ENCODE measurements around the gene C1orf122.
"Not testable (repeated sequence)": the region's sequence is repeated elsewhere in the genome, so short reads cannot be mapped to it uniquely, and the experiment has no call there.

The C1orf122 gene

GRCh38 chr1:37807555-37808368 is at the start of gene C1orf122, which contains the start of gene YRDC:
Gene C1orf122, plus strand, starts transcription at chr1:37807790. Its CDS starts 615 bp downstream, at chr1:37808405.
Gene YRDC, minus strand, starts transcription at chr1:37808208. Its CDS starts 28 bp downstream, at chr1:37808180.
- DNase-seq (ENCODE audit: low read depth in 2 of 3, low spot score in 2 of 3): peak; percentile 83 to 88 (median 86)

GRCh38 chr1:37759451-37759850 is 48.1 kb upstream of the C1orf122 start:
- DNase-seq (ENCODE audit: low read depth in 2 of 3, low spot score in 2 of 3): no peak

- no peak for DNase-seq (ENCODE audit: low read depth in 2 of 3, low spot score in 2 of 3)
Observed at GRCh38 chr1:37761416-37762095, 46.0 kb upstream of the C1orf122 start.

GRCh38 chr1:37762516-37762915 is 45.1 kb upstream of the C1orf122 start:
- DNase-seq (ENCODE audit: low read depth in 2 of 3, low spot score in 2 of 3): no peak

GRCh38 chr1:37763791-37764413 is 43.7 kb upstream of the C1orf122 start:
- DNase-seq (ENCODE audit: low read depth in 2 of 3, low spot score in 2 of 3): no peak

GRCh38 chr1:37764414-37764825 is 43.2 kb upstream of the C1orf122 start:
- DNase-seq (ENCODE audit: low read depth in 2 of 3, low spot score in 2 of 3): peak in 1 of 3 experiments; percentile 47

- DNase-seq (ENCODE audit: low read depth in 2 of 3, low spot score in 2 of 3): no peak
Observed at GRCh38 chr1:37764888-37765441, 42.6 kb upstream of the C1orf122 start, which contains the start of gene EPHA10. Gene EPHA10, minus strand, starts transcription at chr1:37765120. Its CDS starts 54 bp downstream, at chr1:37765066.

- no peak for DNase-seq (ENCODE audit: low read depth in 2 of 3, low spot score in 2 of 3)
Observed at GRCh38 chr1:37765916-37766664, 41.5 kb upstream of the C1orf122 start.

GRCh38 chr1:37767488-37767887 is 40.1 kb upstream of the C1orf122 start:
- DNase-seq (ENCODE audit: low read depth in 2 of 3, low spot score in 2 of 3): no peak

- not testable (repeated sequence) for DNase-seq (ENCODE audit: low read depth in 2 of 3, low spot score in 2 of 3)
Observed at GRCh38 chr1:37771440-37771839, 36.1 kb upstream of the C1orf122 start.

- DNase-seq (ENCODE audit: low read depth in 2 of 3, low spot score in 2 of 3): no peak
Observed at GRCh38 chr1:37776946-37777516, 30.6 kb upstream of the C1orf122 start.

GRCh38 chr1:37778654-37779053 is 28.9 kb upstream of the C1orf122 start:
- DNase-seq (ENCODE audit: low read depth in 2 of 3, low spot score in 2 of 3): no peak

- DNase-seq (ENCODE audit: low read depth in 2 of 3, low spot score in 2 of 3): no peak
Observed at GRCh38 chr1:37782491-37782890, 25.1 kb upstream of the C1orf122 start.

GRCh38 chr1:37792943-37793686 is 14.5 kb upstream of the C1orf122 start:
- DNase-seq (ENCODE audit: low read depth in 2 of 3, low spot score in 2 of 3): no peak

GRCh38 chr1:37793773-37794371 is 13.7 kb upstream of the C1orf122 start, which contains the start of gene MANEAL:
Gene MANEAL, plus strand, starts transcription at chr1:37793847. Its CDS starts 336 bp downstream, at chr1:37794183.
- no peak for DNase-seq (ENCODE audit: low read depth in 2 of 3, low spot score in 2 of 3)

- DNase-seq (ENCODE audit: low read depth in 2 of 3, low spot score in 2 of 3): no peak
Observed at GRCh38 chr1:37794372-37795339, 12.9 kb upstream of the C1orf122 start.

- DNase-seq (ENCODE audit: low read depth in 2 of 3, low spot score in 2 of 3): no peak
Observed at GRCh38 chr1:37795340-37796125, 12.1 kb upstream of the C1orf122 start.

Measured in activated CD8-positive, alpha-beta memory T cell treated with anti-CD3 and anti-CD28 coated beads for 48 hours (primary cell).